ENCODE results near the gene TMED10.

TMED10 gene

GRCh38 chr14:75126679-75127473 is 49.5 kb downstream of the TMED10 start, which contains the start of gene NEK9:
Gene NEK9, minus strand, starts transcription at chr14:75127048. Its CDS starts 127 bp downstream, at chr14:75126921.
- peak; percentile 82 for DNase-seq

- DNase-seq, result peak; percentile 29
Measured at GRCh38 chr14:75126121-75126544, 50.3 kb downstream of the TMED10 start.

GRCh38 chr14:75125617-75126016 is 50.8 kb downstream of the TMED10 start:
- peak; percentile 33 for DNase-seq

- peak; percentile 49 for DNase-seq
Measured at GRCh38 chr14:75123991-75124390, 52.4 kb downstream of the TMED10 start.

GRCh38 chr14:75121552-75121951 is 54.9 kb downstream of the TMED10 start:
- DNase-seq, result no peak

GRCh38 chr14:75120541-75121291 is 55.7 kb downstream of the TMED10 start:
- DNase-seq, result peak; percentile 51

GRCh38 chr14:75119056-75119455 is 57.4 kb downstream of the TMED10 start:
- DNase-seq, result no peak

GRCh38 chr14:75113932-75114539 is 62.4 kb downstream of the TMED10 start:
- no peak for DNase-seq

GRCh38 chr14:75109877-75110276 is 66.5 kb downstream of the TMED10 start:
- DNase-seq, result no peak

- DNase-seq, result no peak
Measured at GRCh38 chr14:75107186-75107585, 69.2 kb downstream of the TMED10 start.

- no peak for DNase-seq
Measured at GRCh38 chr14:75101491-75101890, 74.9 kb downstream of the TMED10 start.

- DNase-seq, result no peak
Measured at GRCh38 chr14:75098682-75099081, 77.7 kb downstream of the TMED10 start.

- no peak for DNase-seq
Measured at GRCh38 chr14:75098212-75098611, 78.2 kb downstream of the TMED10 start.

- no peak for DNase-seq
Measured at GRCh38 chr14:75096959-75097358, 79.5 kb downstream of the TMED10 start.

- DNase-seq, result no peak
Measured at GRCh38 chr14:75095690-75096089, 80.7 kb downstream of the TMED10 start.

- no peak for DNase-seq
Measured at GRCh38 chr14:75094896-75095295, 81.5 kb downstream of the TMED10 start.

GRCh38 chr14:75092698-75093097 is 83.7 kb downstream of the TMED10 start:
- no peak for DNase-seq

- no peak for DNase-seq
Measured at GRCh38 chr14:75091251-75091650, 85.2 kb downstream of the TMED10 start.

- DNase-seq, result no peak
Measured at GRCh38 chr14:75090353-75090752, 86.1 kb downstream of the TMED10 start.

- DNase-seq, result peak; percentile 29
Measured at GRCh38 chr14:75088566-75089373, 87.6 kb downstream of the TMED10 start.

GRCh38 chr14:75088153-75088552 is 88.3 kb downstream of the TMED10 start:
- no peak for DNase-seq

GRCh38 chr14:75084513-75084912 is 91.9 kb downstream of the TMED10 start:
- DNase-seq, result no peak

GRCh38 chr14:75083271-75083670 is 93.1 kb downstream of the TMED10 start:
- no peak for DNase-seq
